Right lobe of liver (tissue), 6 donors: ENCODE data around the gene INPP4B. TPM values are rescaled to one million over a fixed set of nuclear protein-coding genes. Genes with fewer than 3 reads are reported as not detected.

Experiments
- ATAC-seq, 4 donors: fragments of 200-7000 bp; cut with Tn5 transposase; one replicate each; pipeline ENCODE4 v1.9.1; 2020; ENCODE audit warnings: mild to moderate bottlenecking in 4 of 4, moderate library complexity in 4 of 4
- DNase-seq, 3 donors: peaks; one replicate each; pipeline ENCODE4 v3.0.0-alpha.2; 2020
- H3K27ac ChIP-seq, 3 donors: fragments of 200-600 bp; one replicate each; pipeline ENCODE4 v1.8.0; 2022
- H3K27me3 ChIP-seq, 2 donors: fragments of 200-600 bp; one replicate each; pipeline ENCODE4 v1.8.0; 2022
- H3K36me3 ChIP-seq, 4 donors: fragments of 200-600 bp; sonication (generic) in 1 of 4; one replicate each; pipeline versions ENCODE4 v1.5.1 to v1.8.0; 2017 to 2022; ENCODE audit warnings: control low read depth in 1 of 4
- H3K4me1 ChIP-seq, 4 donors: fragments of 200-600 bp; sonication (generic) in 1 of 4; one replicate each; pipeline versions ENCODE4 v1.5.1 to v1.8.0; 2017 to 2022; ENCODE audit warnings: control low read depth in 1 of 4
- H3K4me3 ChIP-seq, 3 donors: fragments of 200-600 bp; one replicate each; pipeline ENCODE4 v1.8.0; 2022
- H3K9me3 ChIP-seq, 4 donors: fragments of 200-600 bp; sonication (generic) in 1 of 4; one replicate each; pipeline versions ENCODE4 v1.5.1 to v1.8.0; 2017 to 2022; ENCODE audit warnings: control low read depth in 1 of 4
- CTCF ChIP-seq, 4 donors: fragments of 200-600 bp in 3 of 4; fragments of 450-650 bp in 1 of 4; IDR thresholded peaks; one replicate each; pipeline versions ENCODE4 v1.5.1 to v1.8.0; 2016 to 2022; ENCODE audit warnings: antibody characterized with exemption in 4 of 4, mild to moderate bottlenecking in 2 of 4
- POLR2A ChIP-seq: fragments of 450-650 bp; IDR thresholded peaks from one replicate; pipeline ENCODE4 v1.6.1; 2017; ENCODE audit warnings: antibody characterized with exemption, mild to moderate bottlenecking
- WGBS: methylation state at CpG from one replicate; pipeline ENCODE4 v1.1.6; 2018; ENCODE audit warnings: low coverage, low lambda C conversion rate; ENCODE audit not compliant: insufficient coverage; ENCODE audit errors: missing lambda C conversion rate; 5-methylcytosine and 5-hydroxymethylcytosine counted together
- intact Hi-C, 2 donors: fragments of 100-400 bp; cut with DNase I; formaldehyde crosslinking; loops; one replicate each; pipeline versions ENCODE4 v1.11.2 to v1.14.1; 2022
- total RNA-seq, 6 experiments: library from RNA; depleted of rRNA in 2 of 6; stranded (reverse); fragments of >200 nt in 2 of 6; fragmentation: NEBNext Ultra II Directional in 3 of 6; extraction: Animal tissue kit (Norgen Biotek cat#: 25700) in 3 of 6; gene quantifications; one replicate each; pipeline versions ENCODE4 v1.1.0 to v1.2.4, GENCODE V29; 2016 to 2023
- donor health status: DM: no; HTN: yes; CAD: no.
- donor health status: DM: no; HTN: no; CAD: no.
- donor health status: DM: no; HTN: no; CAD: no.
- donor health status: DM: no; HTN: yes; CAD: no.
- donor health status: DM: no; HTN: yes; CAD: no.

INPP4B gene
- total RNA-seq, 6 experiments from 2014 or later, result 0.73 to 5.0 (median 1.6) TPM

DNA sequence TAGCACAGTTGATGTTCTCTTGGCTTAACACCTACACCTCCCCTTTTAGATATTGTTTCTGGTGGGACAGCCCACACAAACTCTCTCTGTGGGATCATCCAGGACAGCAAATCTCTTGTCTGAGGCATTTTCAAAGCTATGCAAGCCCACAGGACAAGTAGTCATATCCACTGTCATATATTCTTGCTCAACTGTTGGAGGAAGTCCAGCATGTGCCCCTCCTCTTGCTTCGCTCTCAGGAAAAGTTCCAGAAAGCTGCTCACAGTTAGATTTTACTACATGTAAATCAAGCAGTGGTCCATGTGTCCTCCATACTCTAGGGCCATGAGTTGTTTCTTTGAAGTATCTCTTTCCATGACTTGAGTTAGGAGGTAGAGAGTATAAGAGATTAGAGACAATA lies 260.7 kb downstream of the INPP4B start:
- TF ChIP-seq CTCF (IDR thresholded peaks at IDR 0.05) (no peak), POLR2A (no peak)
- no peak for ATAC-seq
- Histone ChIP-seq H3K27me3 (no peaks in the 10 kb centered on the region), H3K36me3 (no peaks in the 10 kb centered on the region), H3K9me3 (no peaks in the 10 kb centered on the region), H3K4me1 (no peaks in the 10 kb centered on the region), H3K27ac (no peak overlapping the region), H3K4me3 (no peak overlapping the region)
- no peak for DNase-seq
- WGBS, result 82% methylated on average over 1 of the region's 1 CpG
- intact Hi-C loops, result no loop called here

DNA sequence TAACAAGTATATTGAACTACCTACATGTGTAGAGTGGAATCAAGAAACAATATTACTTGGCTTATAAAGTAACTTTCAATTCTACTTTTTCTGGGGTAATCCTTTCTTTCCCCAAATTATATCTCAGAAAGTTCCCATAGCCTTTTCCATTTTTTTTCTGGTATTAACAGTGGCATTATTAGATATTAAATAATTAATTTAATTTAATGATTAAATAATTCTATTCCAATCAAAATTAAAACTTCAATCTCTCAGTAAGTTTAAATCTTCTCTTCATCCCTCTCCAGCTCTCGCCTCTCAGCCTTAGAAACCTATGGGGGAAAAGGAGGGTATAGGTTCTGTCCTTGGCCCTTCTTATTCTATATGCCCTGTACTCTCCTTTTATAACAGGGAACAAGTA lies 262.4 kb downstream of the INPP4B start:
- 92% methylated on average over 1 of the region's 1 CpG for WGBS

DNA sequence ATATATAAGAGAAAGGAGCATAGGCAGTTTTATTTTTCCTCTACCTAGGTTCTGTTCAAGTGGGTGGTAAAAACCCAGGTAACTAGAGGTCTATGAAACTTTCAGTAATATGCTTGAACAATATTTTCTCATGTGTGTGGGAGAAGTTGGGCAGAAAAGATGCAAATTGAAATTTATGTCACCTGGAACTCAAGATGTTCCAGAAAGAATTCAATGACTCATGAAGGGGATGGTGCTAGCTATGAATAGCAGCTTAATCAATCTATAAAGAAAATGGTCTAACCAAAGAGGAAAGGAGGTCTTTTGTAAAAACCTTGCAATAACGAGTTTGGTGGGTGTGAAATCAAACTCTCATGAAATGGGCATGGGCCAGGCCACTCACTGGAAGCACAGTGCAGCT lies 263.8 kb downstream of the INPP4B start:
- 38% methylated on average over 1 of the region's 1 CpG for WGBS
- Histone ChIP-seq H3K4me3 (no peak overlapping the region), H3K36me3 (no peaks in the 10 kb centered on the region), H3K27ac (no peak overlapping the region), H3K27me3 (no peaks in the 10 kb centered on the region), H3K4me1 (no peaks in the 10 kb centered on the region), H3K9me3 (no peaks in the 10 kb centered on the region)
- no peak for ATAC-seq
- TF ChIP-seq CTCF (IDR thresholded peaks at IDR 0.05), result no peak
- TF ChIP-seq POLR2A, result no peak
- intact Hi-C loops, result no loop called here
- no peak for DNase-seq

More for the DNA sequence above, 262.4 kb downstream of the INPP4B start:
- intact Hi-C loops, result no loop called here
- no peak overlapping the region for H3K4me3 ChIP-seq
- no peak for TF ChIP-seq POLR2A
- no peak for TF ChIP-seq CTCF (IDR thresholded peaks at IDR 0.05)
- ATAC-seq (no peak), DNase-seq (no peak)
- no peaks in the 10 kb centered on the region for H3K36me3 ChIP-seq
- no peak overlapping the region for H3K27ac ChIP-seq
- H3K4me1 ChIP-seq, result no peaks in the 10 kb centered on the region
- no peaks in the 10 kb centered on the region for H3K27me3 ChIP-seq
- no peaks in the 10 kb centered on the region for H3K9me3 ChIP-seq

GRCh38 chr4:142581881-142582280 lies 264.2 kb downstream of the INPP4B start:
- no peaks in the 10 kb centered on the region for H3K9me3 ChIP-seq
- no peaks in the 10 kb centered on the region for H3K36me3 ChIP-seq
- H3K4me1 ChIP-seq, result no peaks in the 10 kb centered on the region
- no peak overlapping the region for H3K4me3 ChIP-seq
- 100% methylated on average over 1 of the region's 1 CpG for WGBS
- no peak for DNase-seq
- TF ChIP-seq POLR2A, result no peak
- no peak for TF ChIP-seq CTCF (IDR thresholded peaks at IDR 0.05)
- H3K27me3 ChIP-seq, result no peaks in the 10 kb centered on the region
- H3K27ac ChIP-seq, result no peak overlapping the region
- intact Hi-C loops, result no loop called here
- ATAC-seq, result no peak

- no peaks in the 10 kb centered on the region for H3K36me3 ChIP-seq
- H3K4me3 ChIP-seq, result no peak overlapping the region
- DNase-seq, result no peak
- H3K9me3 ChIP-seq, result no peaks in the 10 kb centered on the region
- 57% methylated on average over 2 of the region's 2 CpGs for WGBS
- H3K27ac ChIP-seq, result no peak overlapping the region
- no peaks in the 10 kb centered on the region for H3K27me3 ChIP-seq
- no peaks in the 10 kb centered on the region for H3K4me1 ChIP-seq
- intact Hi-C loops, result no loop called here
- TF ChIP-seq POLR2A, result no peak
- TF ChIP-seq CTCF (IDR thresholded peaks at IDR 0.05), result no peak
- ATAC-seq, result no peak
These were observed 266.7 kb downstream of the INPP4B start for GRCh38 chr4:142579443-142579842.
